Measurements from ENCODE around the gene ZDHHC21.
"Not testable (repeated sequence)": the region's sequence is repeated elsewhere in the genome, so short reads cannot be mapped to it uniquely, and the experiment has no call there.

The ZDHHC21 gene

DNA sequence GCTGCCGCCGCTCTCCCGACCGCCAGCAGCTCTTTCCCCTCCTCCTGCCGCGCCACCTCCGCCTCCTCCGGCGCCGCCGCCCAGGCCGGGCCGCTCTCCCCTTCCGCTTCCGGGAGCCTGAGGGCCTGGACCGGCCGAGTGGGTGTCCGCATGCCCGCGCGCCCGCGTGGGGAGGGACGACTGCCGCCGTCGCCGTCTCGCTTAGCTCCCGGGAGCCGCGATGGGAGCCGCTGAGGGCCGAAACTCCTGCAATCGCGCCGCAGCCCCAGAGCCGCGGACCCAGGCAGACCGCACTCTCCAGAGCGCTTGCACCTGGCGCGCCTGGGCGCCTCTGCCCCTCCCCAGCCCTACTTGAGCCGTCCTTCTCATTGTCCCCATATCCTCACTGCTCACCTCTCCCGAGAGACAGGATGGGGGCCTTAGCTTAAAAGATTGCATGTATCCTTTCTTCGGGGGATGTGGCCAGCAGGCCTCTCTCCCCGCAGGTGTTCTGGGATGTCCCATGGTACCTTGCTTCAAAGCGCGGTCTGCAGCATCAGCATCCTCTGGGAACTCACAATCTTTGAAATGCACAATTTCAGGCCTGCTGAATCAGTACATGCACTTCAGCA is at the start of gene ZDHHC21:
Gene ZDHHC21 (minus strand): TSS at position 182 of the 611 bp plus-strand sequence. CDS start 19,092 bp downstream, outside the sequence.
- DNase-seq, result peak; percentile 26

DNA sequence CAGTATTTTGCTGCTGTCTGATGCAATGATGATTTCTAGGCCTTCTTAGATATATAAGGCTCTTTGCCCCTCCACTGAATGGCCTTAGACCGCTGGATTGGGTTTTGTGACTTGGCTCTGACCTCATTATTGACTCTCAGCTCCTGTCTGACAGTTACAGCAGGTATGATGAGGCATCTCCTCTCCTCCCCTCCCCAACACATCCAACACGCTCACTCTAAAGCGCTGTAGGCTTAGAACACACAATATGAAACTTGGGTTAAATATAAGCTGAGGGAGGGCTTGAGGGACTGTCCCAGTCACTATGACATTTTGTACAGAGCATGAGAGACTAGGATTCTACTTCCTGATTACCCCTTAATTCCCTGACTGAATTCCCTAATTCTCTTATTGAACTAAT is 48.1 kb upstream of the ZDHHC21 start:
- DNase-seq, result no peak

DNA sequence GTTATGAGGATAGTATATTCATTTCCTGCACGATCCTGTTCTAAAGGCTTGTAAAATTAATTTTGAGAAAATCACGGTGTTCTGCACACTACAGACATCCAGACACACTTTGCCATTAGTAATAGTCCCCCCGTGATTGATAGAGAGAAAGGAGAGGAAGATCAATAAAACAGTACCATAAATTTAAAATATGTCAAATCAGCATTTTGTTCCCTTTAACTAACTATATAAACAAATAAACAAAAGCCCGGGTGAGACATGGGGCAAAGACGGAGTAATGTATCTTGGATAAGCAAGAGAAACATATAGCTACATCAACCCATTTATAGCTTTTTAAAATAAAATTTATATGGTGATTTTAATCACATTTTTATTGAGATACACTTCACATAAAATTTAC is 39.9 kb upstream of the ZDHHC21 start:
- DNase-seq, result no peak

DNA sequence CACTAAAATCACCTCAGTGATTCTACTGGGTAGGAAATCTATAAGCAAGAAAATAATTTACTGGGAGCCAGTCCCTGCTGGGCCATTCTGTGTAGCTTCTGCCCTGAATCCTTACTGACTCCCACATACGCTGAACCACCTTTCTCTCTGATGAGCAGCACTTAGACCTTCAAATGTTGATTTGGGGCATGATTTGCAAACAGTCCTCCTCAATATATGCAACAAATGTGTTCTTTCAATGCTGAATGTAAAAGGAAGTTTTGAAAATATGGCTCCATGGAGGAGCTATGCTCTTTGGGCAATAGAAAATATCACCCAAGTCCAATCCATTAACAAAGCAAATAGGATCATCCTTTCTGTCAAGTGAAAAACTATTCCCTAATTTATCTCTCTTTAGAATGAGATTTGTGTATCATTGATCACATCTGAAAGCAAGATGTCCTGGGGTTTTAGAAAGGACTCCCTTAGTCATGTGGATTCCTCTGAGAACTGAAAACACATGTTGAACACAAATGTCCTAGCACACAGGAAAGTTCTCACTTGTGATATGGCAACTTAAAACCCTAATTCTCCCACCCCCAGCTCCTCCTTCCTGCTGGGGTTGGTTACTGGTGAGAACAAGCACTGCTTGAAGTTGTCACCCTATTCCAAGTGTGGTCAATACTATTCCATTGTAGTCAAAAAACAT is 38.2 kb upstream of the ZDHHC21 start:
- no peak for DNase-seq

DNA sequence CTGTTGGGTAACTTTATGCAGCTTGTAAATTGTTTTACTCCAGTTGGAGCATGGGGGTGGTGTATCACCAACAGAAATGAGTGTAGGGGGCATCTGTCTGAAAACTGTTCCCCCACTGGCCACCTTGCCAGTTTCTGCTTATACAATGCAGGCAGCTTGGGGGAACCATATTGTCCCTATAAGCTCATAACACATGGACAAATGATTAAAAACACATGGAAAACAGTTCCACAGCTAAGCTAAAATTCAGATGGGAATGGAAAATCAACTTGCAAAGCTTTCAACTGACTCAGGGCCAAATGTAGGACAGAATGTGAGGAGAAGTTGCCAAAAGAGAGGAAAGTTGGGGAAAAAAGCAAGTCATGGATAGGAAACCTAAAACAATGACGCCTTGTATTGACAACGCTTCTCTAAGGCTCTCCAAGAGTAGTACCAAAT is 37.2 kb upstream of the ZDHHC21 start:
- no peak for DNase-seq

GRCh38 chr9:14723301-14723700 is 30.1 kb upstream of the ZDHHC21 start:
- no peak for DNase-seq

DNA sequence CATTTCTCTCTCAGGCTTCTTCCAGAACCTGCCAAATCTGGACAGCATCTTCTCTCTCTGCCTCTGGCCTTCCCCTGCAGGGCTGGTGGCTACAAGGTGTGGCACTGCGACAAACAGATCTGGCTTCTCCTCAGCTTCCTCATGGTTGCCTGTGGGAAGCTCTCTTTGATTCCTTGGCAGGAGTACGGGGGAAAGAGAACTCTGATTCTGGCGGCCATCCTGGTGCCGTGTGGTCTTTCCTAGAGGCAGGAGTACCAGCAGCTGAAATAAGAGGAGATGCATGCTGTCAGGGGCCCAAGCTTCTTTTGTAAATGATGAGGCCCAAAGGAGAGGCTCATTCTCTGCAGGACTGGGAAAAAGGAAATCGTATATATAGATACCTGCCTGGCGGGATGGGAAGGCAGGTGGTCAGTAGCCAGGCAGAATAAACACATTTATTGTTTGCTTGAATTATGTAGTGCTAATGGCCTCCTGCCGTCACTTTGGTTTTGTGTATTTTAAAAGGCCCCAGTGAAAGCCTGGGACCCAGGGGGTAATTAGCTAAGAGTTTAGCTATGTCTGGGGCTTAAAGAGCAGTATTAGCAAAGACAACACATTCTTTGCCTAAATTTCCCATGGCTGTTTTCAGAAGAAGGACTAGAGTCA is 29.3 kb upstream of the ZDHHC21 start, which contains the start of gene CER1:
Gene CER1 (minus strand): TSS at position 343 of the 645 bp plus-strand sequence. CDS start 61 bp downstream, at position 282.
- no peak for DNase-seq

- no peak for DNase-seq
Measured at GRCh38 chr9:14719231-14719923, 26.1 kb upstream of the ZDHHC21 start.

DNA sequence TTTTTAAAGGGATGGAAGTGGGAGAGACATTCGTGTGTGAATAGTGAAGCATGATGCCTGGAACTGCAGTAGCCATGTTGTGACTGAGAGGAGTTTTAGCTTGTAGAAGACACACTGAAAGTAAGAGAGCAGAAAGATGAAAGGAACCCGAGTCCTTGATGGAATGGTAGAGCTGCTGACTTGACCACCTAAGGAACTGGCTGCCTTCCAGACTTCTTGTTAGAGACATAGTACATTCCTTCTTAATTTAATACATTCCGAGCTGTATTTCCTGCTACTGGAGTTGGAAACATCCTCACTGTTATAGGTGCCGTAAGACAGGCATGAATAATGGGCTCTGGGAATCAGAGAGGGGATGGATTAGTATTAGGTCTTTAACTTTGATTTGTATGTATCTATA is 21.9 kb upstream of the ZDHHC21 start:
- DNase-seq, result no peak

DNA sequence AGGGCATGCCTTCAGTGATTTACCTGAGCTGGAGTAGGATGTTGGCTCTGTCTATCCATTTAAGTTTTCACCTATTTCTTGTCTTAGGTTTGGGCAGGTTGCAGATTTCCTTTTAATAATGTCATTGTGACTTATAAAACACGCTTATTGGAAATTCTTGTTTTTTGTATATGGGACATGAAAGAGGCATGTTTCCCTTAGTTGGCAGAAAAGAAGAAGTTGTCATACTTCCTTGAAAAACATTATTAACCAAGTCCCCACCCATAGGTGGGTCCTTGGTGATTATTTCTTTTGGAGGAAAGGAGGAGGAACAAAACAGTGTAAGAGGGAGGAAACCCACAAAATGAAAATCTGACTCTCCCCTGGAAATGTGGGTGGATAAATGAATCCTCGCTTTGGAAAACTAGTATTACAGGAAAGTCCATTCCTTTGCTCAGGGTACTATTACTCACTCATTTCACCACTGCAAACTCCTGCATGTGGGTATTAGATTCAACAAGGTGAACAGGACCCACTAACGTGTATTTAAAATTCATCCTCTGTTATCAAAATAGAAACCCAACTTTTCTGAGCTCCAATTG is 20.0 kb upstream of the ZDHHC21 start:
- DNase-seq, result no peak

DNA sequence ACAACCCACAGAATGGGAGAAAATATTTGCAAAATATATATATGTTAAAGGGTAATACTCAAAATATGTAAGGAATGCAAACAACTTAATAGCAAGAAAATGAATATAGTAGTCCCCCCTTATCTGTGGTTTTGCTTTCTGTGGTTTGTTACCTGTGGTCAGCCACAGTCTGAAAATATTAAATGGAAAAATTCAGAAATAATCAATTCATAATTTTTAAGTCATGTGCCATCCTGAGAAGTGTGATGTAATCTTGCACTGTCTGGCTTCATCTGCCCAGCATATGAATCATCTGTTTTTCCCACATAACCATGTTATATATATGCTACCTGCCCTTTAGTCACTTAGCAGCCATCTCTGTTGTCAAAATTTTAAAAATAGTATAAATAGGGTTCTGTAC is 17.6 kb upstream of the ZDHHC21 start:
- DNase-seq, result no peak

- no peak for DNase-seq
Measured at GRCh38 chr9:14706530-14707140, 13.4 kb upstream of the ZDHHC21 start.

GRCh38 chr9:14705079-14705478 is 11.8 kb upstream of the ZDHHC21 start:
- DNase-seq, result no peak

DNA sequence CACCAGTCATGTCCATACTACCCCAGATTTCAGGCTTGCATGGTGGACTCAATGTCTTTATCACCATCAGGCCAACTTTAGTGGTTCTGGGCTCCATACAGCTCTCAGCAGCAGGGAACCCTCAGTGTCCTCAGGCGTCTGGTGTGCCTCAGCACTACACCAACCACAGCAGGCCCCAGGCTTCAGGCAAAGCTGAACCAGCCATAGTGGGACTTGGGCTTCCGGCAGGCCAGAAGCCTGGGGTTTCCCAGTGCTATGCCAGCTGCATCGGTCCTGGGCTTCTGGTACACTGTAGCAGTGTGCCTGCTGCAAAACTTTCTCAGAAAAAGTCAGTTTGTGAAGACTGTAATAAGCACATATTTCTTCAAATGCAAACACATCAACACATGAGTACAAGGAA is 11.0 kb upstream of the ZDHHC21 start:
- DNase-seq, result no peak

GRCh38 chr9:14702200-14702720 is 9.0 kb upstream of the ZDHHC21 start:
- no peak for DNase-seq

DNA sequence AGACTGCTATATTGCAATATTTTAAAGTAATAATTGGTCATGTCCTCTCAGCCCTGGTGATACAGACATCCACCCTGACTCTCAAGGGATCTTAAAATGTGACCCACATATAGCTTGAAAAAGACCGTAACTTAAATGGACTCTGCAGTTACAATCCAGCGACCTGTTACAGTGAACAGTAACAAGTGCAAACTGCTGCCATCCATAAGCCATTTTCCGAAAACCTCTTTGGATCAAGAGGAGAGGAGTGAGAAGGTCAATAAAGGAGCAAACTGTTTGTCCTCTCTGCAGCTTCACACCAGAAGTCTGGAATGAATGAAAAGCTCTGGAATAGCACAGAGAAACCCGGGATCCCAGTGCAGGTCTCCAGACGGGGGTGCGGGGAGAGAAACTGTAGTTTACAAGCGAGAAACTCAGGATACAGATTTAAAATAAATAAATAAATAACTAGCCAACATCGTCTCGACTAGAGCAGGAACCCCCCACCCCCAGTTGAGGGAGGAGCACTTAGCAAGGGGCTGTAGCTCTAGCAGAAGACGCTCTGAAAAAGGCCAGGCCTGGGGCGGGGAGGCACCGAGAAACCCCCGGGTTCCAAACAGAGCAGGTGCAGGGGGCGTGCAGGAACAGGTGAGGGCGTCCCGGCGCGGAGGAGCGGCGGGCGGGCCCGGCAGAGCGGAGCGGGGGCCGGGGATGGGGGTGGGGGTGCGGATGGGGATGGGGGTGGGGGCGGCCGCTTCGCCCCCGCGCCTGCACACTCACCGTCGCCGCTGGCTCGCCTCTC is 572 bp downstream of the ZDHHC21 start:
- DNase-seq, result peak; percentile 16

- DNase-seq, result no peak
Measured at GRCh38 chr9:14690948-14691730, 2.1 kb downstream of the ZDHHC21 start.

GRCh38 chr9:14687042-14687719 is 6.1 kb downstream of the ZDHHC21 start:
- DNase-seq, result no peak

DNA sequence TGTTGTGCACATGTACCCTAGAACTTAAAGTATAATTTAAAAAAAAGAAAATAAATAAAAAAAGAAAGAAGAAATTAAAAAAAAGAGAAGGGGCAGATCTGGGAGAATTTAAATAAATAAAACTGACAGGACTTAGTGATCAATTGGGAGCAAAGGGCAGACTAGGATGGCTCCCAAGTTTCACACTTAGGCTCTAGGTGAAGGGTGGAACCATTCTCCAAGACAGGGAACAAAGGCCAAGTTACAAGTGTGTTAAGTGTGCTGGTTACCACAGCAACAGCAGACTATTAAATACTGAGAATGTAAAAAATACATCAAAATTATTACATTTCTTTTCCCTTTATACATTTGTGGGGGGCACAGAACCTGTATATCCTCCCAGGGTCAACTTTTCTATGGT is 7.1 kb downstream of the ZDHHC21 start:
- no peak for DNase-seq

DNA sequence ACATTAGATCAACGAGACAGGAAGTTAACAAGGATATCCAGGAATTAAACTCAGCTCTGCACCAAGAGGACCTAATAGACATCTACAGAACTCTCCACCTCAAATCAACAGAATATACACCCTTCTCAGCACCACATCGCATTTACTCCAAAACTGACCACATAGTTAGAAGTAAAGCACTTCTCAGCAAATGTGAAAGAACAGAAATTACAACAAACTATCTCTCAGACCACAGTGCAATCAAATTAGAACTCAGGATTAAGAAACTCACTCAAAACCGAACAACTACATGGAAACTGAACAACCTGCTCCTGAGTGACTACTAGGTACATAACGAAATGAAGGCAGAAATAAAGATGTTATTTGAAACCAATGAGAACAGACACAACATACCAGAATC is 10.6 kb downstream of the ZDHHC21 start:
- not testable (repeated sequence) for DNase-seq
